ENCODE data around the gene CCDC27. TPM values are rescaled to one million over a fixed set of nuclear protein-coding genes. Genes with fewer than 3 reads are reported as not detected.
A peak's percentile ranks its signal among the peaks of the same experiment; 100 is the strongest.

Gene CCDC27
- total RNA-seq, 4 donors from 2014 or later = not detected

GRCh38 chr1:3745071-3745470 is 7.2 kb upstream of the CCDC27 start:
- Histone ChIP-seq H3K27ac (no peak overlapping the region), H3K4me1 (peaks cover 0 to 19% (median 2%) of the 10 kb centered on the region in 4 donors), H3K4me3 (no peak overlapping the region), H3K9me3 (no peaks in the 10 kb centered on the region), H3K27me3 (no peaks in the 10 kb centered on the region), H3K36me3 (no peaks in the 10 kb centered on the region)
- TF ChIP-seq, protein P1, sequence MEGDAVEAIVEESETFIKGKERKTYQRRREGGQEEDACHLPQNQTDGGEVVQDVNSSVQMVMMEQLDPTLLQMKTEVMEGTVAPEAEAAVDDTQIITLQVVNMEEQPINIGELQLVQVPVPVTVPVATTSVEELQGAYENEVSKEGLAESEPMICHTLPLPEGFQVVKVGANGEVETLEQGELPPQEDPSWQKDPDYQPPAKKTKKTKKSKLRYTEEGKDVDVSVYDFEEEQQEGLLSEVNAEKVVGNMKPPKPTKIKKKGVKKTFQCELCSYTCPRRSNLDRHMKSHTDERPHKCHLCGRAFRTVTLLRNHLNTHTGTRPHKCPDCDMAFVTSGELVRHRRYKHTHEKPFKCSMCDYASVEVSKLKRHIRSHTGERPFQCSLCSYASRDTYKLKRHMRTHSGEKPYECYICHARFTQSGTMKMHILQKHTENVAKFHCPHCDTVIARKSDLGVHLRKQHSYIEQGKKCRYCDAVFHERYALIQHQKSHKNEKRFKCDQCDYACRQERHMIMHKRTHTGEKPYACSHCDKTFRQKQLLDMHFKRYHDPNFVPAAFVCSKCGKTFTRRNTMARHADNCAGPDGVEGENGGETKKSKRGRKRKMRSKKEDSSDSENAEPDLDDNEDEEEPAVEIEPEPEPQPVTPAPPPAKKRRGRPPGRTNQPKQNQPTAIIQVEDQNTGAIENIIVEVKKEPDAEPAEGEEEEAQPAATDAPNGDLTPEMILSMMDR (IDR thresholded peaks at IDR 0.05) = no peak
- no peak for TF ChIP-seq POLR2A (IDR thresholded peaks at IDR 0.05)
- no peak for DNase-seq

- no peak for DNase-seq
Observed at GRCh38 chr1:3745590-3746381, 6.5 kb upstream of the CCDC27 start.

DNA sequence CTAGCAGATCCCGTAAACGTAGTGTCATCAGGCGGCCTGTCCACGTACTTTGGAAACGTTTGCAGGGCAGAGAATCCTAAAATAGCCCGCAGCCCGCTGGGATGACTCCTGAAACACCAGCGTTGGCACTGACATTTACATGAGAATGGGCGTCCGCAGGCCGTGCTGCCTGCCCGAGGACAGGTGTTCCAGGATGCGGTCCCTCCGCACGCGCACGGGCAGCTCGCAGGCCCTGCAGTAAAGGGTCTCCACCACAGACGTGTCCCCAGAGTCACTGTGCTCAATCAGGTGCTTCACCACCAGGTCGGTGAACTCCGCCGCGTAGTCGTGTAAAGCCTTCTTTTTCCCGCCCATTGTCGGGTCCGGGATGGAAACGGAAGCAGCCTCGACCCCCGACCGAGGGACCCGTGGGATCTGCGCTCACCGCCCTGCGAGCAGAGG is 5.8 kb upstream of the CCDC27 start:
- Histone ChIP-seq H3K27me3 (no peaks in the 10 kb centered on the region), H3K27ac (peak overlapping the region; percentile 34 to 81 (median 63)), H3K36me3 (no peaks in the 10 kb centered on the region), H3K4me1 (peaks cover 0 to 19% (median 2%) of the 10 kb centered on the region in 4 donors), H3K4me3 (peak overlapping the region; percentile 50 to 88 (median 72)), H3K9me3 (no peaks in the 10 kb centered on the region)
- no peak for DNase-seq
- no peak for TF ChIP-seq POLR2A (IDR thresholded peaks at IDR 0.05)
- TF ChIP-seq, protein P1 (IDR thresholded peaks at IDR 0.05) = no peak

More at GRCh38 chr1:3745590-3746381, 6.5 kb upstream of the CCDC27 start:
- Histone ChIP-seq H3K27ac (peak overlapping the region in 1 of 4 donors; percentile 81), H3K4me3 (no peak overlapping the region), H3K4me1 (peaks cover 0 to 19% (median 2%) of the 10 kb centered on the region in 4 donors), H3K27me3 (no peaks in the 10 kb centered on the region), H3K36me3 (no peaks in the 10 kb centered on the region), H3K9me3 (no peaks in the 10 kb centered on the region)
- no peak for TF ChIP-seq POLR2A (IDR thresholded peaks at IDR 0.05)
- TF ChIP-seq, protein P1 (IDR thresholded peaks at IDR 0.05) = no peak

GRCh38 chr1:3746830-3747521 is 5.3 kb upstream of the CCDC27 start:
- Histone ChIP-seq H3K27me3 (no peaks in the 10 kb centered on the region), H3K27ac (peak overlapping the region; percentile 34 to 81 (median 63)), H3K9me3 (no peaks in the 10 kb centered on the region), H3K36me3 (no peaks in the 10 kb centered on the region), H3K4me1 (peaks cover 0 to 19% (median 2%) of the 10 kb centered on the region in 4 donors), H3K4me3 (peak overlapping the region; percentile 50 to 88 (median 72))
- peak; percentile 88 to 95 (median 89) for DNase-seq
- TF ChIP-seq, protein P1 (IDR thresholded peaks at IDR 0.05) = no peak
- TF ChIP-seq POLR2A (IDR thresholded peaks at IDR 0.05) = no peak

GRCh38 chr1:3747522-3747848 is 4.8 kb upstream of the CCDC27 start:
- H3K4me3 ChIP-seq = peak overlapping the region; percentile 50 to 88 (median 72)
- TF ChIP-seq, protein P1 (IDR thresholded peaks at IDR 0.05) = no peak
- TF ChIP-seq POLR2A (IDR thresholded peaks at IDR 0.05) = no peak
- peak overlapping the region in 3 of 4 donors; percentile 62 to 81 (median 64) for H3K27ac ChIP-seq

More at GRCh38 chr1:3747522-3747848, 4.8 kb upstream of the CCDC27 start:
- H3K36me3 ChIP-seq = no peaks in the 10 kb centered on the region
- H3K27me3 ChIP-seq = no peaks in the 10 kb centered on the region
- H3K9me3 ChIP-seq = no peaks in the 10 kb centered on the region
- DNase-seq = no peak
- H3K4me1 ChIP-seq = peaks cover 0 to 19% (median 2%) of the 10 kb centered on the region in 4 donors

All from Peyer's patch (tissue), 4 donors.